ENCODE measurements around the gene BANP. TPM values are rescaled to one million over a fixed set of nuclear protein-coding genes. Genes with fewer than 3 reads are reported as not detected.
"Not testable (repeated sequence)": the region's sequence is repeated elsewhere in the genome, so short reads cannot be mapped to it uniquely, and the experiment has no call there.

Gene BANP
- total RNA-seq, 1 experiment from 2014 or later, result 37.2 TPM

DNA sequence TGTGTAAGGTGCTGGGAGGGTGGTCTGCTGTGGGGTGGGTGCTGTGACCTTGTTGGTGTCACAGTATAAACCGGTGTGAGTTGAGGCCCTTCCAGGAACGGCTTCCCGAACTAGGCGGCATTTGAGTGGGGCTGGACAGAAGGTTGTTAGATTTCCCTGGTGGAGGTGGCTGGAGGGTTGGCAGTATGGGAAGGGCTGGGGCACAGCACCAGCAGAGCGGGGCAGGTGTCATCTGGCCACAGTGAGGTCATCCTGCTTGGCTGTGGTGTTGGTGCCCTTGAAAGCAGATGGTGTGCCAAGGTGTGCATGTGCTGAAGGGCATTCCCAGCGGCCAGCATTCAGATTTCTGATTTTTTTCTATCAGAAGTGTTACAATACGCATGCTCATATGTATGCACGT is 28.1 kb downstream of the BANP start:
- Histone ChIP-seq H2AFZ (ENCODE audit: low read depth, low read length, poor library complexity, severe bottlenecking) (no peak overlapping the region), H3K27ac (ENCODE audit: low read depth, low read length) (no peak overlapping the region), H3K9me2 (ENCODE audit: insufficient read depth) (no peaks in the 10 kb centered on the region), H3K27me3 (ENCODE audit: insufficient read depth, low read length) (no peaks in the 10 kb centered on the region), H4K20me1 (ENCODE audit: insufficient read depth) (no peaks in the 10 kb centered on the region), H3K4me1 (ENCODE audit: control insufficient read depth in 1 of 2, insufficient read depth in 2 of 2, low read length in 2 of 2) (no peaks in the 10 kb centered on the region; a peak in 1 of 4 replicates), H3K4me3 (replicated peaks in 1 of 2; ENCODE audit: low read depth in 1 of 2, low read length in 2 of 2) (no peak overlapping the region), H3K79me2 (ENCODE audit: insufficient read depth, low read length) (peaks cover 7% of the 10 kb centered on the region; the same call in 1 of the 2 replicates), H3K4me2 (ENCODE audit: low read length) (no peak overlapping the region), H3K9ac (ENCODE audit: low read length) (no peak overlapping the region), H3K36me3 (ENCODE audit: control insufficient read depth in 1 of 2, insufficient read depth in 2 of 2, low read length in 2 of 2) (peaks cover 0 to 7% of the 10 kb centered on the region in 2 experiments; a peak in 1 of 4 replicates), H3K9me3 (ENCODE audit: control insufficient read depth in 1 of 2, insufficient read depth in 1 of 2, low read depth in 1 of 2, low read length in 2 of 2) (no peaks in the 10 kb centered on the region)
- RAD21 ChIA-PET (ENCODE audit: low non-redundant PET in 1 of 2, low total read pairs in 2 of 2, uncharacterized antibody in 2 of 2, unreplicated experiment in 2 of 2), result no interaction called here
- no TSS peak for BruUV-seq (replicated peaks)
- DNase-seq (ENCODE audit: low read depth, low spot score), result no peak
- intact Hi-C loops (cut with micrococcal nuclease), result no loop called here
- no peak for ATAC-seq
- TF ChIP-seq YY1 (IDR thresholded peaks at IDR 0.05; ENCODE audit: extremely low read depth, insufficient replicate concordance, low read depth, low read length) (no peak), ZFX (IDR thresholded peaks at IDR 0.05) (no peak), RAD21 (IDR thresholded peaks at IDR 0.05; ENCODE audit: low read depth) (no peak), TCF7L2 (IDR thresholded peaks at IDR 0.05; ENCODE audit: borderline replicate concordance, extremely low read depth, insufficient read depth, insufficient read length) (no peak), POLR2A (IDR thresholded peaks at IDR 0.05; ENCODE audit: borderline replicate concordance, extremely low read depth, insufficient read depth, insufficient read length) (no peak), SP1 (IDR thresholded peaks at IDR 0.05; ENCODE audit: low read depth) (no peak), JUND (IDR thresholded peaks at IDR 0.05) (no peak), SIN3A (IDR thresholded peaks at IDR 0.05; ENCODE audit: low read depth) (no peak), SRF (IDR thresholded peaks at IDR 0.05; ENCODE audit: low read depth) (no peak)
- TF ChIP-seq, protein P1, sequence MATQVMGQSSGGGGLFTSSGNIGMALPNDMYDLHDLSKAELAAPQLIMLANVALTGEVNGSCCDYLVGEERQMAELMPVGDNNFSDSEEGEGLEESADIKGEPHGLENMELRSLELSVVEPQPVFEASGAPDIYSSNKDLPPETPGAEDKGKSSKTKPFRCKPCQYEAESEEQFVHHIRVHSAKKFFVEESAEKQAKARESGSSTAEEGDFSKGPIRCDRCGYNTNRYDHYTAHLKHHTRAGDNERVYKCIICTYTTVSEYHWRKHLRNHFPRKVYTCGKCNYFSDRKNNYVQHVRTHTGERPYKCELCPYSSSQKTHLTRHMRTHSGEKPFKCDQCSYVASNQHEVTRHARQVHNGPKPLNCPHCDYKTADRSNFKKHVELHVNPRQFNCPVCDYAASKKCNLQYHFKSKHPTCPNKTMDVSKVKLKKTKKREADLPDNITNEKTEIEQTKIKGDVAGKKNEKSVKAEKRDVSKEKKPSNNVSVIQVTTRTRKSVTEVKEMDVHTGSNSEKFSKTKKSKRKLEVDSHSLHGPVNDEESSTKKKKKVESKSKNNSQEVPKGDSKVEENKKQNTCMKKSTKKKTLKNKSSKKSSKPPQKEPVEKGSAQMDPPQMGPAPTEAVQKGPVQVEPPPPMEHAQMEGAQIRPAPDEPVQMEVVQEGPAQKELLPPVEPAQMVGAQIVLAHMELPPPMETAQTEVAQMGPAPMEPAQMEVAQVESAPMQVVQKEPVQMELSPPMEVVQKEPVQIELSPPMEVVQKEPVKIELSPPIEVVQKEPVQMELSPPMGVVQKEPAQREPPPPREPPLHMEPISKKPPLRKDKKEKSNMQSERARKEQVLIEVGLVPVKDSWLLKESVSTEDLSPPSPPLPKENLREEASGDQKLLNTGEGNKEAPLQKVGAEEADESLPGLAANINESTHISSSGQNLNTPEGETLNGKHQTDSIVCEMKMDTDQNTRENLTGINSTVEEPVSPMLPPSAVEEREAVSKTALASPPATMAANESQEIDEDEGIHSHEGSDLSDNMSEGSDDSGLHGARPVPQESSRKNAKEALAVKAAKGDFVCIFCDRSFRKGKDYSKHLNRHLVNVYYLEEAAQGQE (IDR thresholded peaks at IDR 0.05; ENCODE audit: low read depth), result no peak
- POLR2A ChIA-PET, result no interaction called here
- CTCF ChIA-PET, result no interaction called here

DNA sequence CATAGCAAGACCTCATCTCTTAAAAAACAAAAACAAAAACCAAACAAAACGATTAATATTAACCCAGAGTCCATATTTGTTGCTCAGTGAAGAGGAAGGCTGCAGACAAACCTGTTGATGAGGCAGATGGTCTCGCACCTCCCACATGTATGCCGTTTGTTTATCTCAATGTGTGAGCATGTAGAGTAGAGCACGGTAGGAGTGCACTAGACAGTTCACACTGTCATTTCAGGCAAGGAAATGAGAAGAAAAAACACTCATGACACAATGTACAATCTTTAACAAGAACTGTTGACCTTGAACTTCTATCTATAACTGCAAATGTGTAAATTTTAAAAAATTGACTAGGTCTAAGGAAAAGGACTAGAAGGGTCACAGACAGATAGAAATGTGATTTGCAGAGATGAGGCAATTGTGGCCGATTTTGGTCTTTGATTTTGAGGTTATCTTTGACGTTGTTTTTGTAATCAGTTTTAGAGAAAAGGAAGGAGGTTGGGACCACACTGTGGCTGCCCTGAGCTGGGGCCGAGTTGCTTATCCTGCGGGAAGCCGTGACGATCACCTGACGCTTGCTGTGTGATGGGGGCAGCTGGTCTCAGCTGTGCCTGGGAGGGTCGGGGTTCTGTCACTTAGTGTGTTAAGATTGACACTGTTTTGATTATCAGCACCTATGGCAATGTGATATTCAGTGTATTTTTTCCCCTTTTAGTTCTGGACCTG is 28.8 kb downstream of the BANP start:
- POLR2A ChIA-PET; ATAC-seq; DNase-seq (ENCODE audit: low read depth, low spot score); H3K9ac ChIP-seq (ENCODE audit: low read length); H3K27me3 ChIP-seq (ENCODE audit: insufficient read depth, low read length); BruUV-seq (replicated peaks); H3K9me2 ChIP-seq (ENCODE audit: insufficient read depth); H3K36me3 ChIP-seq (ENCODE audit: control insufficient read depth in 1 of 2, insufficient read depth in 2 of 2, low read length in 2 of 2); H4K20me1 ChIP-seq (ENCODE audit: insufficient read depth); H3K9me3 ChIP-seq (ENCODE audit: control insufficient read depth in 1 of 2, insufficient read depth in 1 of 2, low read depth in 1 of 2, low read length in 2 of 2); H2AFZ ChIP-seq (ENCODE audit: low read depth, low read length, poor library complexity, severe bottlenecking); RAD21 ChIA-PET (ENCODE audit: low non-redundant PET in 1 of 2, low total read pairs in 2 of 2, uncharacterized antibody in 2 of 2, unreplicated experiment in 2 of 2); H3K79me2 ChIP-seq (ENCODE audit: insufficient read depth, low read length); H3K27ac ChIP-seq (ENCODE audit: low read depth, low read length); CTCF ChIA-PET; H3K4me1 ChIP-seq (ENCODE audit: control insufficient read depth in 1 of 2, insufficient read depth in 2 of 2, low read length in 2 of 2); H3K4me2 ChIP-seq (ENCODE audit: low read length); H3K4me3 ChIP-seq (replicated peaks in 1 of 2; ENCODE audit: low read depth in 1 of 2, low read length in 2 of 2): not testable (repeated sequence)
- intact Hi-C loops (cut with micrococcal nuclease), result loop anchor here (5.0 kb wide), 1 partner anchor 457 kb away; no protein-coding TSS in a partner anchor

DNA sequence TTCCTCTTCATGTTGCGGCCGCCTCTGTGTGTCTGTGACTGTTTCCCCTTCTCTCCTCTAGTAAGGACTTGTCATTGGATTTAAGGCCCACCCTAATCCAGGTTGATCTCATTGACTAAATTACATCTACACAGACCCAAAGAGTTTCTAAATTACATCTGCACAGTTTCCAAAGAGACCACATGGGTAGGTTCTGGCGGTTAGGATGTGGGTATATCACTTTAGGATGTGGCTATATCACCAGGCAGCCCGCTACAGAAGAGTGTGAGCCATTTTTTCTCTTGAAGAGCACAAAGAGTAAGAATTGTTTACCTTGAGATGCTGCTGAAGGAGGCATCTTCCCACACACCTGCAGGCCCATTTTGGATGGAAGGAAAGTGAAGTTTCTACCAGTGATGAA is 30.1 kb downstream of the BANP start:
- ATAC-seq; H3K4me1 ChIP-seq (ENCODE audit: control insufficient read depth in 1 of 2, insufficient read depth in 2 of 2, low read length in 2 of 2); H3K36me3 ChIP-seq (ENCODE audit: control insufficient read depth in 1 of 2, insufficient read depth in 2 of 2, low read length in 2 of 2); H3K27me3 ChIP-seq (ENCODE audit: insufficient read depth, low read length); H2AFZ ChIP-seq (ENCODE audit: low read depth, low read length, poor library complexity, severe bottlenecking); H3K9me3 ChIP-seq (ENCODE audit: control insufficient read depth in 1 of 2, insufficient read depth in 1 of 2, low read depth in 1 of 2, low read length in 2 of 2); H3K27ac ChIP-seq (ENCODE audit: low read depth, low read length); H4K20me1 ChIP-seq (ENCODE audit: insufficient read depth); BruUV-seq (replicated peaks); POLR2A ChIA-PET; RAD21 ChIA-PET (ENCODE audit: low non-redundant PET in 1 of 2, low total read pairs in 2 of 2, uncharacterized antibody in 2 of 2, unreplicated experiment in 2 of 2); H3K9ac ChIP-seq (ENCODE audit: low read length); H3K4me3 ChIP-seq (replicated peaks in 1 of 2; ENCODE audit: low read depth in 1 of 2, low read length in 2 of 2); H3K4me2 ChIP-seq (ENCODE audit: low read length); H3K9me2 ChIP-seq (ENCODE audit: insufficient read depth); DNase-seq (ENCODE audit: low read depth, low spot score); H3K79me2 ChIP-seq (ENCODE audit: insufficient read depth, low read length); CTCF ChIA-PET: not testable (repeated sequence)
- intact Hi-C loops (cut with micrococcal nuclease), result loop anchor here (5.0 kb wide), 1 partner anchor 456 kb away; no protein-coding TSS in a partner anchor

All from HCT116 (cell line).